Measurements from ENCODE around the gene LAPTM5. TPM values are rescaled to one million over a fixed set of nuclear protein-coding genes. Genes with fewer than 3 reads are reported as not detected.
"Not testable (repeated sequence)": the region's sequence is repeated elsewhere in the genome, so short reads cannot be mapped to it uniquely, and the experiment has no call there.

Gene LAPTM5, protein sequence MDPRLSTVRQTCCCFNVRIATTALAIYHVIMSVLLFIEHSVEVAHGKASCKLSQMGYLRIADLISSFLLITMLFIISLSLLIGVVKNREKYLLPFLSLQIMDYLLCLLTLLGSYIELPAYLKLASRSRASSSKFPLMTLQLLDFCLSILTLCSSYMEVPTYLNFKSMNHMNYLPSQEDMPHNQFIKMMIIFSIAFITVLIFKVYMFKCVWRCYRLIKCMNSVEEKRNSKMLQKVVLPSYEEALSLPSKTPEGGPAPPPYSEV
- polyA plus RNA-seq (ENCODE audit: insufficient read length), result 26.3 TPM

DNA sequence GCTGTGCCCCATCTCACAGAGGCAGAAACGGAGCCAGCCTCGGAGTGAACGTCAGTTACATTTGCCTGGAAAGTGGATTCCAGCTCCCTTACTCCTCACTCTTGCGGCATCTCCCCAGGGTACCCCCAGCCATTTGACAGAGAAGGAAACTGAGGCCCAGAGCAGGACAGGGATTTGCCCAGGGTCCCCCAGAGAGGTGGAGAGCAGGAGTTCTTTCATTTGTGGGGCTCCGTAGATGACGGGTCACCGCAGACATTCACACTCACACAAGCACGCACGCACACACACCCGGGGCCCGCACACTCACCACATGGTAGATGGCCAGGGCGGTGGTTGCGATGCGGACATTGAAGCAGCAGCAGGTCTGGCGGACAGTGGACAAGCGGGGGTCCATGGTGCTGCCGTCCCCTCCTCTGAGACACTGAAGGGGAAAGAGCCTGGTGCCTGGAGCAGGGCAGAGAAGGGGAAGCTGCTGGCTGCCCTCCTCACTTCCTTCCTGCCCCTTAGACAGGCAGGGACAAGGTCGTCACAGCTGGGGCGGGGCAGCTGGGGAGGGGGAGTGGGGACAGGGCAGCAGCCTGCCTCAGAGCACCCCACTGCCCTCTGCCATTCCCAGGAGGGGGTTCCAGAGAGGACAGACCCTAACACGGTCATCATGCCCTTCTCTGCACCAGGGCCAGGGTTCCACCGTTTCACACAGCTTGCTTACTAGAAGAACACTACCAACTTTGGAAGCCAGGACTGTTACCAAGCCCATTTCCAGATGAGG is at the start of gene LAPTM5:
LAPTM5 (minus strand) TSS at position 423 of the 769 bp plus-strand sequence; CDS start at position 394, 29 bp downstream.
- no peak for DNase-seq

DNA sequence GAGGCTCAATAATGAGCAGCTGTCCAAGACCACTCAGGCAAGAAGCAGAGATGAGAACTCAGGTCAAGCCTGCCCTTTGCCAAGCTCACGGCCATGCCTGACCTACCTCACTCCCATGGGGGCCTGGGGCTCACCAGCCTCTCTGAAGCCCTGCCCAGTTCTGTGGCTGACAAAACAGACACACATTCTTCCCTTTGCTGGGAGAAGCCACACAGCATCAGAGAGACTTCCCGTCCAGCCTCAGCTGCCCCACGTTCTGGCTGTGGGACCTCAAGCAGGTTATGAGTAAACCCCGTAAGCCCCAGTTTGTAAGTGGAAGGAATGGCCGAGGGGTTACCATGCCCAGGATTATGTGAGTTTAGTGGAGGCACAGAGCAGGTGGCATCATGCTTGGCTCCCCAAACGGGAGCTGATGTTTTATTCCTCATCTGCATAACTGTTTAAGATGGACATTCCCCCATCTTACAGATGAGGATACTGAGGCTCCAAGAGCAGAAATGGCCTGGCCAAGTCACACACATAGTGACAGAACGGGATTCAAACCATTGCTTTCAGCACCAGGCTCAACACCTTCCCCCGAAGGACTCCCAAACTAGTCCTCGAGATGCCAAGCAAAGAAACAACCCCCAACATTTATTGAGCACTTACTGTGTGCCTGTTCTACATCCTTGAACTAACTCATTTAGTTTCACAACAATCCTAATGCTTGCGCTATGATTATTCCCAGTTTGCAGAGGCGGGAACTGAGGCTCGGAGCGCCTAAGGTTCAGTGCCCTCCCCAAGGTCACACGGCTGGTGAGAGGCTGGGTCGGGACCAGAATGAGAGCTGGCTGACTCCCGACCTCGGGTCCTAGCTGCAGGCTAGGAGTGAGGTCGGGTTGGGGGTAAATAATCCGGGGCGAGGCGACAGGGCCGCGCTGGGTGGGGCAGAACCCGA is 49.1 kb upstream of the LAPTM5 start:
- no peak for DNase-seq

DNA sequence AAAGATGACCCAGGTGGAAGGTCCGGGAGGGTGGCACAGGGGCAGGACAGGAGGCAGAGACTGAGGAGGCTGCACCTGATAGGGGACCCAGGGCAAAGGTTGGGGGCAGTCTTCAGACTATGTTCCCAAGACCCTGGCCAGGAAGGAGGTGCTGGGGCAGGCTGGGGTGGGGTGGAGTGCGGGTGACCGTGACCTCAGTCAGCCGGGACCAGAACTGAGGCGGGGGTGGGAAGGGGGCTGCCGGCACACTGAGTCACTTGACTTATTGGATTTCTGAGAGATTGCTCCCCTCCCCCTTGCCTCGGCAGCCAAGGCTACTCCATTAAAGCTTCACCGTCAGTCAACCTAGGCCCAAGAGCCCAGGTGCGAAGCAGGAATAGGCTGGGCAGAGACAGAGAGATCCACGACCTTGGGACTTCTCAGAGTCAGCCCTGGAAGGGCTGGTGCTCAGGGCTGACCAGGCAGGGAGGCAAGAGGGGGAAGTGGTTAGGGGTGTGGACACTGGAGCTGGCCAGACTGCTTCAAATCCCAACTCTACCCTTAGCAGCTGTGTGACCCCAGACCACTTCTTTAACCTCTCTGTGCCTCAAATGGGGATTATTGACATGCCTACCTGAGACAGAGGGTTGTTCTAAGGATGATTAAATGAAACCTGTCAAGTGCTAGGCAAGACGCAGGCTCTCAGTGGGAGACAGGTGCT is 47.9 kb upstream of the LAPTM5 start:
- no peak for DNase-seq

DNA sequence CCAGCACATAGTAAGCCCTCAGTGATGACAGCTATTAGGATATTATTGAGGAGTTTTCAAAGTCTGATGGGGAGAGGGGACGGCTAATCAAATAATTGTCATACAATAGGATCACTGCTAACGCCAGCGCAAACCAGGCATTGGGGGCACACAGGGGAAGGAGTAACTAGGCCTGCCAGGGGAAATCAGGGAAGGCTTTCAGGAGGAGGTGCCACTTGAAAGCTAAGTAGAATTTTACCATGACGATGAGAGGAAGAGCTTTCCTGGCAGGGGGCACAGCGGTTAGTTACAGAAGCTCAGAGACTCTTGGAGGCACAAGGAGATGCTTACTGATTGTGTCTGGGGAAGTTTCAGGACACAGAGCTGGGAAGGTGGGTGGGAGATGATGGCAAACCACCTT is 47.2 kb upstream of the LAPTM5 start:
- no peak for DNase-seq

DNA sequence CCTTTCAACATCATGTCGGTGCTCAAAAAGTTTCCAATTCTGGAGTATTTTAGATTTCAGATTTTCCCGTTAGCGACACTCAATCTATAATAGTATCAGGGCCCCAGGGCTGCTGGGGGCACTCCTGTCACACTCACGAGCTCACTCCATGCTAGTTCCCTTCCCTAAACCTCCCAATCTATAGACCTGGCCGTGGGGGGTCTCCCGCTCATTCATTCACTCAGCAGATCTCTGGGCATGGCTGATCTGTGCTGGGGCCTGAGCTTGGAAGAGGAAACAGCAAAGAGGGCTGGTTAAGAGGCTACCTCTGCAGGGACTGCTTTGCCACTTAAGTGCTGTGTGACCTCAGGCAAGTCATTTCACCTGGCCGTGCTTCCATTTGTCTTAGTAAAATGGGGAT is 46.8 kb upstream of the LAPTM5 start:
- no peak for DNase-seq

DNA sequence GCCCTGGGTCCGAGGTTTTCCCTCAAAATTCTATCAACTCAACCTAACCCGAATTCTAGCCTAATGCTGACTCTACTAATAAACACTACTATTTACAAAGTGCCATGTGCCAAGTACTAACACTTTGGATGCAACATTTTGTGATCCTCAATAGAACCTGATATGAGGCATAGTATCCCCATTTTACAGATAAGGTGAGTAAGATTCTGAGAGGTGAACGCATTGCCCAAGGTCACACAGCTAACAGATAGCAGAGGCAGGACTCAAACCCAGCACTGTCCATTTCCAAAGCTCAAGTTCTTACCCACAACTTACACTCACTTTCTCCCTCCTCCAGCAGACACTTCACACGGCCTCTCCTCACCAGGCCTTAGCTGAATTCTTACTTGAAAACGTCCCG is 46.0 kb upstream of the LAPTM5 start:
- DNase-seq, result no peak

DNA sequence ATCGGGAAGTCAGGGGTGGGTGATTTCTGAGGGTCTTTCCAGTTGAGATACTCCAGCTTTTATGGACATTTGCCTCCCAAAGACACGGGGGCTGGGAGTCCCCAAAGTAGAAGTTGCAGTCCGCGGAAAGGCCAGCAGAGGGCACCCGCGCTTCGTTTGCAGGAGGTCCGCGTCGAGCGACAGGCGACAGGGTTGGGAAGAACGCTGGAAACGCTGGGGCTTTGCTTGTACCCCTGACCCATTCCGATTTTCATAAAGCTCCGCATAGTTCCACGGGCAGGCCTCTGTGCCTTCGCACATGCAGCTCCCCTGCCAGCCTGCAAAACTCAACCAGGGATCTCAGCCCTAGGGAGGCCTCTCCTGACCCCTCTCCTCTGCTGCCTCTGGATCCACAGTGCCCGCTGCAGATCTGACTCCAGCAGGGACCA is 44.2 kb upstream of the LAPTM5 start:
- peak; percentile 74 for DNase-seq

DNA sequence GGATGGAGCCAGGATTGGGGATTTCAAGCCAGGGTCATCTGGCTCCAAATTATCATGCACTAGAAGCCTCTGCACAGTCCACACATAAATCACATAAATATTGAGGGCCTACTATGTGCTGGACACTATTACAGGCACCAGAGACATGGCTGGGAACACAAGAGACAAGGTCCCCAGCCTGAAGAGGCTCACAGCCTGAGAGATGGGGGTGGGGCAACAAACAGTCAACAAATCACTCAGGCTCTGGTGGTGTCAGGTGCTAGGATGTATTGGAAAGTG is 41.6 kb upstream of the LAPTM5 start:
- no peak for DNase-seq

DNA sequence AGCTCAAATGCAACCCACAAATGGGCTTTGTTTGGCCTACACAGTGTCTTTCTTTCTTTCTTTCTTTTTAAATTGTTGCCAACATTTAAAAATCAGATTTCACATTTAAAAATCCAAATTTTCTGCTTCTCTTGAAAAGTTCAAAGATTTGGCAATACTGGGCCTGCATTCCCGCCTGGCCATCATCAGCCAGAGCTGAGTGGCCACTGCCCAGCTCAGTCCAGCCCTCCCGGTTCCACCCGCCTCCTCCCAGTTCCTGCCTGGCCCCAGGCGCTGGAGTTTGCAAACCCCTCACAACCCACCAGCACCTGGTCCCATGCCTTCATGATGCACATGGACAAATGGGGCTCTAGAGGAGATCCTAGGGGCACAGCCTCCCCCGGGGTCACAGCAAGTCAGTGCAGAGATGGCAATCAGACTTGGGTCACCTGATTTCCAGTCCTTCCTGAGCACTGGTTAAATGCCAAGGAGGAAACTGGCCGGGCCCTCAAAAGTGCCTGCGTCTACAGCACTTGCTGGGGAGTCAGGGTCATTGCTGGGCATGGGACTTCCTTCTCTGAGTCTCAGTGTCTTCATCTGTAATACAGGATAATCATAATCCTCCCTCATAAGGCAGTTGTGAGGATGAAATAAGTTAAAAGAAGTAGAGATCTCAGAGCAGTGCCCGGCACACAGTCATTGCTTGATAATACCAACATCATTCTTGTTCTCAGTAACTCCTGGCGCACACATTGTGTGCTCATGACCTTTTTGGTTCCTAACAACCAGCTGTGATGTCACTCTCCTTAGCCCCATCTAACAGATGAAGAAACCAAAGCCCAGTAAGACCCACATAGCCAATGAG is 41.0 kb upstream of the LAPTM5 start:
- DNase-seq, result no peak

DNA sequence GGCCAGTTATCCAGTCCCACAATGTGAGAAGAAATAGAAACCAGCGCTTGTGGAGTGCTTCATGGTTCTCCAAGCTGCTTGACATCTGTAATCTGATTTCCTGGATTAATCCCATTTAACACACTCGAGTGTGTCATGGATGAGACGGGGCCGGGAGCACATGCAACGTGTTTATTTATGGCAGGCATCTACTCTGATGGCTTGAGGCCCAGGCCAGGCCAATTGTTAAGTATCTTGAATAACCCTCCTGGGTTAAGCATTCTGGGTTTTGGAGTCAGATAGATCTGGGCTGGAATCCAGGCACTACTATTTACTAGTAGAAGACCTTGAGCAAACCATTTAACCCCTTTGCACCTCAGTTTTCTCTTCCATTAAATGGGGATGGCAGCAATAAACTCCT is 37.5 kb upstream of the LAPTM5 start:
- no peak for DNase-seq

DNA sequence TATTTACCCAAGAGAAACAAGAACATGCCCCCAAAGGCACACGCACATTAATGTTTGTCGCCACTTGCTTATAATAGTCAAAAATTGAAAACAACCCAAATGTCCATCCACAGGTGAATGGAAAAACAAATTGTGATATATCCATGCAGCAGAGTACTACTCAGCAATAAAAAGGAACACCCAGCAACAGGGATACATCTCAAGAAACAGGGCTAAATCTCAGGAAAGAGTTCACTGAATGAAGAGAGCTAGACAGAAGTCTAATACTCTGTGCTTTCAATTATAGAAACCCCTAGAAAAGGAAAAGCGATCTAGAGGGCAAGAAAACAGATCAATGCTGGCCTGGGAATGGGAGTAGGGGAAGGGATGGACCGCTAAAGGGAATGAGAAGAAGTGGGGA is 36.7 kb upstream of the LAPTM5 start:
- no peak for DNase-seq

DNA sequence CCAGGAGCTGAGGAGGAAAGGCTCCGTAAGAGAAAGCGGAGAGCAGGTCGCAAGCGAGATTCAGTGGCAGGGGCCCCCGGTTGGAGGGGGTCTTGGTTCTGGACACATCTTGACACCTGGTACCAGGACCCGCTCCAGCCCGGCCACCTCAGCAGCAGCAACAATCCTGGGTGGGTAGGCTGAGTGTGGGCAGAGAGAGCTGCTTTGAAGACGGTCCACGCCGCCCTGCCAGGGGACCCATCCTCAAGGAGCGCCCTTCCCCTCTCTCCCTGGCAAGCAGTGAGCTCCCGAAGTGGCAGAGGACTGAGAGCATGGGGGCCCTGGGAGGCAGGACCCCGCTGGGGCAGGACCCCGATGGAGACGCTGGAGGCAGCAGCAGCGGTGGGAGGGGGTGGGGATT is 35.6 kb upstream of the LAPTM5 start:
- DNase-seq, result no peak

DNA sequence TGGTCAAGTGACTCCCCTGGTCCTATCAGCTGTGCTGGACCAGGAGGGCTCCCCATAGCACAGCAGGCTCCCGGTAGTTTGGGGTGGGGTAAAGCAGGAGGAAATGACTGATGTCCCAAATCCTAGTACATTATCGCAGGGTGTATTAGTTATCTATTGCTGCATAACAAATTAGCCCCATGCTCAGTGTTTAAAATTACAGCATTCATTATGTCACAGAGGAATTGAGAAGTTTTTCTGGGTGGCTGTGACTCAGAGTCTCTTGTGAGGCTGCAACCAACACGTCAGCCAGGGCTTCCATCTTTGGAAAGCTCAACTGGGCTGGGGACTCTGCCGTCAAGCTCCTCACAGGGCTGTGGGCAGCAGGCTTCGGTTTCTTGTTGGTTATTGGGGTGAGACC is 34.3 kb upstream of the LAPTM5 start:
- no peak for DNase-seq

DNA sequence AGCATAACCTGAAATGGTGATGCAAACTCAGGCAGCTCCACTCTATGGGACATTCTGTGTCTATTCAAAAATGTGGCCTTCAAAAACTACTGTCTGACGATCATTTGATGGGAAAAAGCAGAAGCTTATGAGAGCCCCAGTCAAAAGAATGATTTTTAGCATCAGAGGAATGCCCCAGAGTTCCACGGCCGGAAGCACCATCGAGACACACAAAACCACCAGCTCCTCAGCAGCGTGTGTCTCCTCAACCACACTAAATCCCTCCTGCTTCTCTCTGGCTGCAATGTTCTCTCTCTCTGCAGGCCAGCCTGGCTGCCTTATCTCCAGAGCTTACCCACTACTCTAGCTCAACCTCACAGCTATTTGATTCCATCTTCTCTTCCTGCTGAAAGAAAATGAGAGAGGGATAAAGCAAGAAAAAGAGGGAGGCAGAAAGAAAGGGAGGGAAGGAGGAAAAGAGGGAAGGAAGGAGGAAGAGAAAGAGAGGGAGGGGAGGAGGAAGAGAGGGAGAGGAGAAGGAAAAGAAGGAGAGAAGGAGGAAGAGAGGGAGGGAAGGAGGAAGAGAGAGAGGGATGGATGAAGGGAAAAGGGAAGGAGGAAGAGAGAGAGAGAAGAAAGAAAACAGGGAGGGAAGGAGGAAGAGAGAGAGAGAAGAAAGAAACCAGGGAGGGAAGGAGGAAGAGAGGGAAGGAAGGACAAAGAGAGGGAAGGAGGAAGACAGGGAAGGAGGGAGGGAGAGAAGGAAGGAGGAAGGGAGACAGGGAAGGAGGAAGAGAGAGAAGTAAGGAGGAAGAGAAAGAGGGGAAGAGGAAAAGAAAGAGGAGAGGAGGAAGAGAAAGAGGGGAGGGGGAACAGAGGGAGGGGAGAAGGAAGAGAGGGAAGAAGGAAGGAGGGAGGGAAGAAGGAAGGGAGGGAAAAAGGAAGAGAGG is 33.5 kb upstream of the LAPTM5 start:
- DNase-seq, result no peak

DNA sequence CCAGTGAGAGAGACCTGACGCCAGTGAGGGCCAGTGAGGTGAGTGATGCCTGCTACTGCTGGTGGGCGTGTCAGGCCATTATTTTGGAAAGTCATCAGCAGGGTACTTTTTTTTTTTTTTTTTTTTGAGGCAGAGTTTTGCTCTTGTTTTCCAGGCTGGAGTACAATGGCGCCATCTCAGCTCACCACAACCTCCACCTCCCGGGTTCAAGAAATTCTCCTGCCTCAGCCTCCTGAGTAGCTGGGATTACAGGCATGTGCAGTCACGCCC is 32.6 kb upstream of the LAPTM5 start:
- not testable (repeated sequence) for DNase-seq

DNA sequence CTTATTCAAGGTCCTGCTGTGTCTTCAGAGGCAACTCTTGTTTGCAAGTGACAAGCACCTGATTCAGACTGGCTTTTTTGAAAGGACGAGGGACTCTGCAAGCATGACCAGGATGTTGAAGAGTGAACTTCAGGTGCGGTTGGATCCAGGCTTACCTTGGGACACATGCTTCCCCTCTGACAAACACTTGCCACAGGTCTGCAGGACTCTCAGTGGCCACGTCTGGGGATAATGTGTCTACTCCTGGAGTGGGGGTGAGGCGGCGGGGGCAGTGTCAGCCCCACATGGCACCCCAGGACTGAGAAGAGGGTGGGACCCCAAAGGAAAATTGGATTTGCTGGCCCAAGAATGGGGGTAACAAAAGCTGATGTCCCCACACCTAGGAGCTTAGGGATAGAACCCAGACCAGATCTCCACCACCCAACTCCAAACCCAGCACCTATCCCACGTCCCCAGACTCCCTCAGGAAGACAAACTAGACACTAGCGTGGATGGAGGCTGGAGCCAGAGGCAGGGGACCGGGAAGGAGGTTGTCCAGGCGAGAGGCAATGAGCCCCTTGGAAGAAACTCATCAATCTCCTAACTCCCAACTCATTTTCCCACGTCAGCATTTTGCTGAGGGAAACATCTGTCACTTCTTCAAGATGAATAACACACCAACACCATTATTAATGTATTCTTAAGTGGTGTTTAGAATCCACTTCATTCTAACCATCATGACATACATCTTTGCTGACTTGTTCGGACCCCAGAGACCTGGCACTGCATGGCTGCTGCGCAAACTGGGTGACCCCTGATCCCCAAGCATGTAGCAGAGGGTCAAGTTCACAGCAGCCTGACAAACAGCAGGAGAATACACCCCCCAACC is 32.0 kb upstream of the LAPTM5 start:
- DNase-seq, result no peak

DNA sequence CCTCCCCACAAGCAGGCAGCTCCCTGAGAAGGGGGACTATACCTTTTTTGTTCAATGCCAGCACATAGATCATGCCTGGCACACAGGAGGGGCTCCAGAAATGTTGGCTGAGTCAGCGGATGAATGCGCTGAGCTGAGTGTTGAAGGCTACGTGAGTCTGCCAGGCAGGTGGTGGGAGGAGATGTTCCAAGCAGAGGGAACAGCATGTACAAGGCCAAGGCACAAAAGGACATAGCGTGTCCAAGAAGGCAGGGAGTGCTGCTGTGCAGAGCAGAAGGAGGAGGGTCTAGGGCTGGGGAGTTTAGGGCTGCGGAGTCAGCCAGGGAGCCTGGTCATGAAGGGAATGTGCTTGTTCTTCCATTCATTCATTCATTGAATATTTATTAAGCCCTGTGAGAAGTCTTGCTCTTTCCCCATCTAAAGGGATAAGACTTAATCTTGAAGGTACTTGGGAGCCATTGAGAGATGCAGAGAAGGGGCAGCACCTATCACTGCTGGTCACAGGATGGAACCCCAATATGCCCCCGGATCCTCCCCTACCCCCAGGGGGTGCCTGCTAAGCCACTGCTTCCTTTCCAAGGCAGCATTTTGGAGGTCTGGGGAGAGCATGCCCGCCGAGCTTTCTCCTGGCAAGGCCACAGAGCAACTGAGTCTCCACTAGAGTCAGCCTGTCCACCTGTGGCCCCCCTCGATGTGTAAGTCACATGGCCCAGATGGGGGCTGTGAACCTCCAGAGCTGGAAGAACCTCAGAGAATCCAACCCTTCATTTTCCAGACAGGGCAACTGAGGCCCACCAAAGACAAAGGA is 31.2 kb upstream of the LAPTM5 start:
- no peak for DNase-seq

DNA sequence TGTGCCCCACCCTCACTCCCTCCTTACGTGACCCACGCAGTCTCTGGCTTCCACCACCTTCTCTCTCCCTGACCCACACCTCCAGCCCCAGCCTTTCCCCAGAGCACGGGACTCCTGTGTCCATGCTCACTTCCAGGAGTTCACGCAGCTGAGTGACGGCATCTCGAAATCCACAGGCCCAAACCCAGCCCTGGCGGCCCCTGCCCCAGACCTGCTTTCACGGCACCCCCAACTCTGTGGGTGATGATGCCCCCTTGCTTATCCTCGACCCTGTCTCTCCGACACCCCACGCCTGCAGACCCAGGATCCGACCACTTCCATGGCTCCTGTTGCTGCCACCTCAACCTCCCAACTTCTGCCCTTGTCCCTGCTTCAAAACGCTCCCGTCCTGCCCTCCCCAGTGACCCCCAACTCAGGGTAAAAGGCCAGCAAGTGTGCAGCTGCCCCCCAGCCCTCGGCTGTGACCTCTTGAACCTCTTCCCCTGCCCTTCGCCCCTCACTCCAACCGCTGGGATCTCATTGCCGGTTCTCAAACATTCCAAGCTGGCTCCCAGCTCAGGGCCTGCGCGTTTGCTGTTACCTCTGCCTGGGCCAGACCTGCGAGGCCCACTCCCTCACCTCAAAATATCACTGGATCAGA is 30.4 kb upstream of the LAPTM5 start:
- no peak for DNase-seq
